Panc1 (cell line): ENCODE results near the gene PTPN4. TPM values are rescaled to one million over a fixed set of nuclear protein-coding genes. Genes with fewer than 3 reads are reported as not detected.

Experiments used
- ATAC-seq: fragments of 200-7000 bp; cut with Tn5 transposase; 2 replicates; pipeline ENCODE4 v1.9.1; 2020; ENCODE audit warnings: mild to moderate bottlenecking, moderate library complexity
- BruUV-seq: library from RNA; stranded (reverse); fragments of 400-500 nt; replicated peaks from 2 replicates; lab custom pipeline; 2021; lab: Mats Ljungman, UMichigan
- CTCF ChIA-PET: fragments of 300-600 bp; sonication (Branson Sonifier 250); formaldehyde crosslinking; loops from one replicate; lab custom pipeline; 2022; ENCODE audit warnings: antibody characterized with exemption; lab: Charles Lee
- POLR2A ChIA-PET: fragments of 300-600 bp; sonication (Branson Sonifier 250); formaldehyde crosslinking; loops from one replicate; lab custom pipeline; 2022; ENCODE audit warnings: antibody characterized with exemption; lab: Charles Lee
- DNase-seq: peaks from one replicate; pipeline ENCODE4 v3.0.0-alpha.2; 2010; ENCODE audit warnings: low read depth, low spot score
- H3K27ac ChIP-seq: 2 replicates; pipeline ENCODE4 v1.5.1; 2011; ENCODE audit warnings: mild to moderate bottlenecking, low read length, inconsistent platforms
- H3K27me3 ChIP-seq: fragments of 200-500 bp; sonication (Bioruptor generic); 2 replicates; pipeline ENCODE4 v1.6.0; 2014; ENCODE audit warnings: low read length, inconsistent platforms; ENCODE audit not compliant: control insufficient read depth, insufficient read depth
- H3K36me3 ChIP-seq: fragments of 200-500 bp; sonication (Bioruptor generic); 2 replicates; pipeline ENCODE4 v1.5.1; 2014; ENCODE audit warnings: inconsistent platforms, mild to moderate bottlenecking, low read length, moderate library complexity; ENCODE audit not compliant: control insufficient read depth, insufficient read depth
- H3K4me1 ChIP-seq: 2 replicates; pipeline ENCODE4 v1.5.1; 2011; ENCODE audit warnings: inconsistent platforms, mild to moderate bottlenecking, low read length, moderate library complexity; ENCODE audit not compliant: control insufficient read depth, insufficient read depth
- H3K4me3 ChIP-seq, 2 experiments: 2 replicates each; pipeline ENCODE4 v1.5.1; 2011 to 2012; ENCODE audit warnings: low read depth in 2 of 2, low read length in 2 of 2, mild to moderate bottlenecking in 2 of 2, inconsistent platforms in 1 of 2, moderate library complexity in 1 of 2
- H3K9me3 ChIP-seq: fragments of 200-500 bp; sonication (Bioruptor generic); 2 replicates; pipeline ENCODE4 v1.5.1; 2014; ENCODE audit warnings: low read depth, mild to moderate bottlenecking, inconsistent platforms, low read length, moderate library complexity; ENCODE audit not compliant: control insufficient read depth, insufficient read depth
- POLR2AphosphoS5 ChIP-seq: IDR thresholded peaks from 2 replicates; pipeline ENCODE4 v1.6.1; 2012; ENCODE audit warnings: mild to moderate bottlenecking, low read depth, low read length, moderate library complexity
- REST ChIP-seq, 2 experiments: IDR thresholded peaks; 2 replicates each; pipeline ENCODE4 v1.6.1; 2011 to 2012; ENCODE audit warnings: low read depth in 2 of 2, control low read depth in 1 of 2, low read length in 1 of 2, mild to moderate bottlenecking in 1 of 2, moderate library complexity in 1 of 2; ENCODE audit not compliant: insufficient read depth in 1 of 2
- SIN3A ChIP-seq: IDR thresholded peaks from 2 replicates; pipeline ENCODE4 v1.6.1; 2012; ENCODE audit warnings: low read depth, mild to moderate bottlenecking, low read length, moderate library complexity, borderline replicate concordance; ENCODE audit not compliant: insufficient read depth
- TCF7L2 ChIP-seq: IDR thresholded peaks from 2 replicates; pipeline ENCODE4 v1.6.1; 2011; ENCODE audit warnings: mild to moderate bottlenecking, low read depth, low read length, inconsistent platforms
- in situ Hi-C: cut with HindIII; loops from 2 replicates; pipeline ENCODE4 v1.10.0; 2016; ENCODE audit warnings: low sequenced_read_pairs, low pct_unique_long_range_greater_than_20kb
- intact Hi-C: fragments of 100-400 bp; cut with micrococcal nuclease; formaldehyde crosslinking; loops from one replicate; pipeline ENCODE4 v1.10.0; 2022; ENCODE audit not compliant: unreplicated experiment
- total RNA-seq: library from RNA; stranded (reverse); gene quantifications from one replicate; pipeline ENCODE4 v1.2.1, GENCODE V29; 2021; ENCODE audit not compliant: unreplicated experiment
- TF ChIP-seq, protein P1 (sequence below): fragments of 450-650 bp; IDR thresholded peaks from 2 replicates; pipeline ENCODE4 v1.5.1; 2017; ENCODE audit warnings: mild to moderate bottlenecking

Gene PTPN4
- total RNA-seq, 1 experiment from 2014 or later: 45.9 TPM

DNA sequence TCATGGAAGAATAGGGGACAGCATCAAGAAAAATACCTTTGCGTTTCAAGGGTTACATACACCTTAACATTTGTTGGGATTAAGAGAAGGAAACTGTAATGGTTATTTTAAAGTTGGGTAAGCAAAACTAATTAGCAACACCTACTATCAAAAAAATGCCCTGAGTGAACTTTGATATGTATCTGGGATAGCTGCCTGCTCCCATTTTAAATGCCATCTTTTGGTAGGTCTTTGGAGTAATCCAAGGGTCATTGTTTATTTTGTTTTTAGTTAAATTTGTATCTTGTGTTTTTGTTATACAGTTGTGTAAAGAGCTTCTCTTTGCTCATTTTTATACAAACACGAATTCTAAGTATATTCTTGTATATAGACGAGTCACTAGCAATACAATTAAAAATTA, 9.9 kb downstream of the PTPN4 start:
- Histone ChIP-seq H3K4me1 (peaks cover 29% of the 10 kb centered on the region), H3K27ac (no peak overlapping the region), H3K36me3 (no peaks in the 10 kb centered on the region), H3K27me3 (no peaks in the 10 kb centered on the region), H3K9me3 (no peaks in the 10 kb centered on the region), H3K4me3 (no peak overlapping the region)
- no peak for ATAC-seq
- DNase-seq: no peak
- intact Hi-C loops: no loop called here
- ChIA-PET POLR2A (no interaction called here), CTCF (no interaction called here)
- no TSS peak for BruUV-seq
- TF ChIP-seq TCF7L2 (no peak), POLR2AphosphoS5 (no peak), REST (IDR thresholded peaks at IDR 0.05; ENCODE audit: insufficient read depth in 1 of 2, low read depth in 2 of 2, low read length in 1 of 2) (no peak)
- TF ChIP-seq, protein P1, sequence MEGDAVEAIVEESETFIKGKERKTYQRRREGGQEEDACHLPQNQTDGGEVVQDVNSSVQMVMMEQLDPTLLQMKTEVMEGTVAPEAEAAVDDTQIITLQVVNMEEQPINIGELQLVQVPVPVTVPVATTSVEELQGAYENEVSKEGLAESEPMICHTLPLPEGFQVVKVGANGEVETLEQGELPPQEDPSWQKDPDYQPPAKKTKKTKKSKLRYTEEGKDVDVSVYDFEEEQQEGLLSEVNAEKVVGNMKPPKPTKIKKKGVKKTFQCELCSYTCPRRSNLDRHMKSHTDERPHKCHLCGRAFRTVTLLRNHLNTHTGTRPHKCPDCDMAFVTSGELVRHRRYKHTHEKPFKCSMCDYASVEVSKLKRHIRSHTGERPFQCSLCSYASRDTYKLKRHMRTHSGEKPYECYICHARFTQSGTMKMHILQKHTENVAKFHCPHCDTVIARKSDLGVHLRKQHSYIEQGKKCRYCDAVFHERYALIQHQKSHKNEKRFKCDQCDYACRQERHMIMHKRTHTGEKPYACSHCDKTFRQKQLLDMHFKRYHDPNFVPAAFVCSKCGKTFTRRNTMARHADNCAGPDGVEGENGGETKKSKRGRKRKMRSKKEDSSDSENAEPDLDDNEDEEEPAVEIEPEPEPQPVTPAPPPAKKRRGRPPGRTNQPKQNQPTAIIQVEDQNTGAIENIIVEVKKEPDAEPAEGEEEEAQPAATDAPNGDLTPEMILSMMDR: no peak
- in situ Hi-C loops: no loop called here

DNA sequence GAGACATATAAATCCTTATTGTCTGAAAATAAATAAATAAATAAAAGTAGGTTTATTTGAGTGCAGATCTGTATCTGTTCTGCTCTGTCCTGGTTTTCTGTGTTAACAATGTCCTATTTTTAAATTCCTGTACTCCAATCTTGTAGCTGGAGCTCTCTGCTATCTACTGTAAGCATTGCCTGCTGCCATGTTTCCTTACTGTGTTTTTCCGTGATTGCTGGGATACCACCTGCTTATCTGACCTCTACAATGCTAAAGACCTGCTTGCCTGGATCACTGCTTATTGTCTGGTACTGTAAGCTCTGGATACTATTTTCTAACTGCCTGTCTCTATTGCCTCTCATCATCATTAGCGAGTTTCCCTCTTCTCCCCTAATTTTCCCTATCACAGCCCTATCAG, 11.6 kb downstream of the PTPN4 start:
- ChIA-PET CTCF (interaction anchor here (0.8 kb wide), 1 partner anchor 52 kb away, joined by 3 read pairs; no protein-coding TSS in a partner anchor), POLR2A (no interaction called here)
- H3K4me3 ChIP-seq: no peak overlapping the region
- no TSS peak for BruUV-seq
- intact Hi-C loops: no loop called here
- ATAC-seq (peak; percentile 60), DNase-seq (no peak)
- no peaks in the 10 kb centered on the region for H3K36me3 ChIP-seq
- peaks cover 25% of the 10 kb centered on the region for H3K4me1 ChIP-seq
- no peaks in the 10 kb centered on the region for H3K9me3 ChIP-seq
- in situ Hi-C loops: no loop called here
- H3K27me3 ChIP-seq: no peaks in the 10 kb centered on the region
- TF ChIP-seq POLR2AphosphoS5: no peak
- TF ChIP-seq REST (IDR thresholded peaks at IDR 0.05; ENCODE audit: insufficient read depth in 1 of 2, low read depth in 2 of 2, low read length in 1 of 2): no peak
- TF ChIP-seq SIN3A: no peak
- TF ChIP-seq TCF7L2: no peak
- TF ChIP-seq, protein P1: no peak
- no peak overlapping the region for H3K27ac ChIP-seq
